ENCODE measurements around the gene ZNF22. TPM values are rescaled to one million over a fixed set of nuclear protein-coding genes. Genes with fewer than 3 reads are reported as not detected.

Gene ZNF22
- polyA plus RNA-seq, 1 experiment, result 23.4 TPM

- DNase-seq (ENCODE audit: low read depth, low spot score), result no peak
- no peak overlapping the region for H3K4me3 ChIP-seq (ENCODE audit: low read depth, low read length)
- H3K27me3 ChIP-seq (ENCODE audit: control insufficient read depth, insufficient read depth, low read length), result no peaks in the 10 kb centered on the region
- H3K9me3 ChIP-seq (ENCODE audit: control insufficient read depth, insufficient read depth, low read length), result no peaks in the 10 kb centered on the region; the same call in 1 of the 2 replicates
- ChIA-PET POLR2A (no interaction called here), CTCF (no interaction called here)
- no peak for TF ChIP-seq CTCF (IDR thresholded peaks at IDR 0.05; ENCODE audit: low read depth, low read length)
- H3K27ac ChIP-seq (ENCODE audit: low read depth, low read length), result no peak overlapping the region
Observed at GRCh38 chr10:44969854-44970253, 30.9 kb upstream of the ZNF22 start.

- CTCF ChIA-PET, result no interaction called here
- Histone ChIP-seq H3K4me3 (ENCODE audit: low read depth, low read length) (no peak overlapping the region), H3K27ac (ENCODE audit: low read depth, low read length) (no peak overlapping the region), H3K27me3 (ENCODE audit: control insufficient read depth, insufficient read depth, low read length) (no peaks in the 10 kb centered on the region), H3K9me3 (ENCODE audit: control insufficient read depth, insufficient read depth, low read length) (no peaks in the 10 kb centered on the region; the same call in 1 of the 2 replicates)
- no peak for DNase-seq (ENCODE audit: low read depth, low spot score)
- POLR2A ChIA-PET, result no interaction called here
- TF ChIP-seq CTCF (IDR thresholded peaks at IDR 0.05; ENCODE audit: low read depth, low read length), result no peak
Observed at GRCh38 chr10:44970812-44971395, 29.8 kb upstream of the ZNF22 start.

GRCh38 chr10:44971434-44971833 is 29.3 kb upstream of the ZNF22 start:
- ChIA-PET CTCF (no interaction called here), POLR2A (no interaction called here)
- DNase-seq (ENCODE audit: low read depth, low spot score), result no peak
- Histone ChIP-seq H3K27me3 (ENCODE audit: control insufficient read depth, insufficient read depth, low read length) (no peaks in the 10 kb centered on the region), H3K27ac (ENCODE audit: low read depth, low read length) (no peak overlapping the region), H3K4me3 (ENCODE audit: low read depth, low read length) (no peak overlapping the region), H3K9me3 (ENCODE audit: control insufficient read depth, insufficient read depth, low read length) (no peaks in the 10 kb centered on the region; the same call in 1 of the 2 replicates)
- no peak for TF ChIP-seq CTCF (IDR thresholded peaks at IDR 0.05; ENCODE audit: low read depth, low read length)

- H3K4me3 ChIP-seq (ENCODE audit: low read depth, low read length), result no peak overlapping the region
- no peak for TF ChIP-seq CTCF (IDR thresholded peaks at IDR 0.05; ENCODE audit: low read depth, low read length)
- no peak overlapping the region for H3K27ac ChIP-seq (ENCODE audit: low read depth, low read length)
- no peaks in the 10 kb centered on the region for H3K27me3 ChIP-seq (ENCODE audit: control insufficient read depth, insufficient read depth, low read length)
- DNase-seq (ENCODE audit: low read depth, low spot score), result no peak
- ChIA-PET CTCF (interaction anchor here (2.3 kb wide), 1 partner anchor 40 kb away, joined by 10 read pairs; no protein-coding TSS in a partner anchor), POLR2A (no interaction called here)
- no peaks in the 10 kb centered on the region; the same call in 1 of the 2 replicates for H3K9me3 ChIP-seq (ENCODE audit: control insufficient read depth, insufficient read depth, low read length)
Observed at GRCh38 chr10:44971935-44972757, 28.6 kb upstream of the ZNF22 start.

GRCh38 chr10:44972874-44973306 is 27.8 kb upstream of the ZNF22 start:
- ChIA-PET CTCF (interaction anchor here (1.7 to 2.3 kb wide), 2 partner anchors 9 to 40 kb away, joined by 7 to 10 read pairs; no protein-coding TSS in a partner anchor), POLR2A (no interaction called here)
- H3K27ac ChIP-seq (ENCODE audit: low read depth, low read length), result no peak overlapping the region
- no peak for TF ChIP-seq CTCF (IDR thresholded peaks at IDR 0.05; ENCODE audit: low read depth, low read length)
- DNase-seq (ENCODE audit: low read depth, low spot score), result no peak
- no peaks in the 10 kb centered on the region for H3K27me3 ChIP-seq (ENCODE audit: control insufficient read depth, insufficient read depth, low read length)
- H3K4me3 ChIP-seq (ENCODE audit: low read depth, low read length), result no peak overlapping the region
- peaks cover 5% of the 10 kb centered on the region; the same call in 1 of the 2 replicates for H3K9me3 ChIP-seq (ENCODE audit: control insufficient read depth, insufficient read depth, low read length)

All from AG04450 (cell line).